Glomerular visceral epithelial cell (primary cell): ENCODE measurements around the gene C2orf72.
"Not testable (repeated sequence)": the region's sequence is repeated elsewhere in the genome, so short reads cannot be mapped to it uniquely, and the experiment has no call there.

Experiments
- DNase-seq: peaks from one replicate; pipeline ENCODE4 v3.0.0-alpha.2; 2016; ENCODE audit errors: extremely low spot score

Gene C2orf72

DNA sequence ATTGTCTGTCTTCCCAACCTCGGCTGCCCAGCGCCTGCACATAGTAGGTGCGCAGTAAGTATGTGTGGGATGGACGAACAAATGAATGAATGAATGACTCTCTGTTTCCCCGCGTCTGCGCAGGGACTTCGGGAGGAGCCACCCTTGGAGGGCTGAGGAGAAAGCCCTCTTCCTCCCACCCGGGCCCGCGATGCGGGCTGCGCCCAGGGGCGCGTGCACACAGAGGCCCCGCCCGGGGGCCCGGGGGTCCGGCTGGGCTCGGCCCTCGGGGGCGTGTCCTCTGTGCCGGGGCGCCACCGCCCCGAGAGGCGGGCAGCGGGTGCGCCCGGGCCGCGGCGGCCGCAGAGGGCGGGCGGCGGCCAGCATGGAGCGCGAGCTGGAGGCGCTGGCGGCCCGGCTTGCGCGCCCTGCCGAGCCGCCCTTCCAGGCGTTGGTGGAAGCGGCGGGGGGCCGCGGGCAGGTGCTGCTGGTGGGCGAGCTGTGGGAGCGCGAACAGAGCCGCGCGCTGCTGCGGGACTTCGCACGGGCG, at the start of gene C2orf72:
Gene C2orf72, plus strand, starts transcription at position 322 of the 529 bp plus-strand sequence. Its CDS starts 43 bp downstream, at position 365.
- no peak for DNase-seq

GRCh38 chr2:230989731-230990130, 47.6 kb upstream of the C2orf72 start:
- DNase-seq = no peak

DNA sequence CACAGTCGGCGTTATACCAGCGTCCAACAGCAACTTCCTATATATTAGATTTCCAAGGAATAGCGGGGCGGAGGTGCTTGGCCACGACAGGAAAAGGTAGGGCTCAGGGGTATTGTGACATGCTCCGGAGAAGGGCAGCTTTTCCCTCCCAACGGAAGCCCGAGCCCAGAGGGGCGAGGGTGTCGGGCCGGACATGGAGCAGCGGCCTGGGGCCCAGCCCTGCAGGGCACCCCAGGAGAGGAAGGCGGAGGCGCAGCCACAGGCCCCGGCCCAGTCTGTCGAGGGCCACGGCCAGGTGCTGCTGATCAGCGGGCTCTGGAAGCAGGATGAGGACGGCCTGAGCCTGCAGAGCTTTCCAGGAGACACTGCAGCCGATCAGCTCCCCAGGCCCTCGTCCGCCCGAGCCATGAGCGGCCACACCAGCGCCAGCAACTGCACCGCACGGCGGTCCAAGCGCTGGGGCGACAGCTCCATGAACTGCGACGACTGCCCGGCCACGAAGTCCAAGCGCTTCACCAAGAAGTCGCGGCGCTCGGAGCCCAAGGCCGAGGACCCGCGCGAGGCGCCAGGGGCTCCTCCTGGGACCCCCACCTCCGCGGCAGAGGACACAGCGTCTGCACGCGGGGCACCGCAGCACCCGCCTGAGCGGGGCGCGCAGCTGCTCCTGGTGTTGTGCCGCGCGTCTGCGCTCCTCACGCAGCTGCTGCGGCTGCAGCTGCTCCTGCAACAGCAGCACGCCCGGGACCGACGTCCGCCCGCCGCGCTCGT, 47.0 kb upstream of the C2orf72 start:
- no peak for DNase-seq

DNA sequence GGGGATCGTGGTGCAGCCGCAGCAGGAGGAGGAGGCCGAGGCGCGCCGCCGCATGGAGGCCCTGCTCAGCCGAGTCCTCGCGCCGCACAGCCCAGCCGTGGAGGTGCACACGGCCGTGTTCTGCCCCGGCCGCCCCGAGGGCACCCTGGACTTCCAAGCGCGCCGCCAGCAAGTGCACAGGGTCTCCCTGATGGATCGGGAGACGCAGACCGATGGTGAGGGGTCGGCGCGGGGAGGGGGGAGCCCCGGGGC, 46.5 kb upstream of the C2orf72 start:
- no peak for DNase-seq

GRCh38 chr2:230991598-230991997, 45.7 kb upstream of the C2orf72 start:
- DNase-seq = no peak

DNA sequence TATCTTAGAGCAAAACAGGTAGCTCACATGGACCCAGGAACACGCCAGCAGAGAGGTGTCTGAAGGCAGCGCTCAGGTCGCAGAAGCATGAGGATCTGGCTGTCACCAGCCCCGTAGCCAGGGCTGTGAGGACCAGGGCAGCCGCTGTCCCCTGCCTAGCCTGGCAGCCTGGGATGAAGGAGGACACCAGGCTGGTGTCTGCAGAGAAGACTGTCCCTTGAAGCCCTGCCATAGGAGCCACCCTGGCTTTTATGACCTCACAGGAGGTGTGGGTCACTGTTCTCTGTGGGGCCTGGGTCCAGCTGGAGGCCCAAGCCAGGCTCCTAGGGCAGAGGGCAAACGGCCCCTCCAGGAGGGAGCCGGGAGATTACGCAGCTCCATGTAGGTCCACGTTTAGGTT, 41.5 kb upstream of the C2orf72 start, which contains the start of gene SPATA3:
Gene SPATA3, plus strand, starts transcription at position 301 of the 400 bp plus-strand sequence. CDS start 113 bp downstream, outside the sequence.
- no peak for DNase-seq

DNA sequence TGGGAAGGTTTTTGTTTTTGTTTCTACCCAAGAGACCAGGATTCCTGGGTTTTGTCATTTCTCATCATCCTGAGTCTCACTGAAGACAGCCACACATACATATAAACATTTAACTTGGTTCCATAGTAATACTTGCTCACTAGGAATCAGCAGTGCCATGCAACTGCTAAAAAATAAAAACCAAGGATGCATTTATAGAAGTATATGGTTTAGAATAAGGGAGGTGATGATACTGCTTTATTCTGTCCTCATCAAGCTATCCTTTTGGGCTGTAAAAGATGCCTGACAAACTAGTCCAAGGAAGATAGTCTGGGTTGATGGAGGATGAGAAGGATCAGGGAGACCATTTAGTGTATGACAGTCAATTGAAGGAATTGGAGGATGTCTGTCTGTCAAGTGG, 40.7 kb upstream of the C2orf72 start:
- DNase-seq = no peak

DNA sequence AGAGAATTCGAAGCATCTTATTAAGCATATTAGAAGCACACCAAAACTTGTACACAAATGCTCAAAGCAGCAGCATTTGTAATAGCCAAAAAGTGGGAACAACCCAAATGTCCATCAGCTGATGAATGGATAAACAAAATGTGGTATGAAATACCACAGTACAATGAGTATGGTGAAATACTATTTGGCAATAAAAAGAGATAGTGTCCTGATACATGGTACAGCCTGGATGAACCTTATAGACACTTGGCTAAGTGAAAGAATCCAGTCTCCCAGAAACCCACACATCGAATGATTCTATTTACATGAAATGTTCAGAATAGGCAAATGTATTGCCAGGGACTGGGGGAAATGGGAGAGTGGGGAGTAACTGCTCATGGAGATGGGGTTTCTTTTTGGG, 38.4 kb upstream of the C2orf72 start:
- no peak for DNase-seq

DNA sequence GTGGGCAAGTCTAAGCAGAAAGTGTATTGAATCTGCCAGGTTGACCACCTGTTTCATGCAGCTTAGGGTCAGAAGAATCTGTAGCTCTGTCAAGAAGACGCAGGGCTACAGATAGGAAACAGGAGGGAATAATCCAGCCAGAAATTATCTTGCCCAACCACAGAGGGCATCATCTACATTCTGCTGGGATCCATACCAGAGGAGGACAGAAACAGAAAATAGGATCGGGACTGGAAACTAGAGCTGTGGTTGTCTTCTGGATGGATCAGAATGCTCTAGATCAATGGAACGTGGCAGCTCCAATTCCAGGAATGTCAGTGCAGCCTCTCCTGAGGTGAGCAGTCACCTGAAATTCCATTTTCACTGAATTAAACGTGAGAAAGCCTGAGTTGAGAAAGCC, 37.8 kb upstream of the C2orf72 start:
- no peak for DNase-seq

GRCh38 chr2:231000211-231000904, 37.0 kb upstream of the C2orf72 start:
- no peak for DNase-seq

DNA sequence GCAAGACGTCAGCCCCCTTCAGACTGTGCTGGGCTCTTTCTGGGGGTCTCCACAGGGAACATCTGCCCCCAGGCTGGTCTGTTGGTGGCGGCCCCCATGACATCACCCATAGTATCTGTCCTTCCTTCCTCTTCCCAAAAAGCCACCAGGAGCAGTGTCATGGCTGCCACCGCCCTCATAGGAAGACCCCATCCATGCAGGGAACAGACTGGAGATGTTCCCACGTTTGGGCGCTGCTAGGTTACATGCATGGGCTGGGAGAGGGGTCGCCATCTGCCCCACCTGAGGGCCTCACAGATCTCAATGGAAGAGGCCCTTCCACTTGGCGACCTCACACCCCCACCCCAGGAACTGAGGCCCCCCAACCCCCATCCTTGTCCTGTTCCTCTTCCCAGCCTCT, 36.3 kb upstream of the C2orf72 start:
- DNase-seq = no peak

- no peak for DNase-seq
Measured at GRCh38 chr2:231001921-231002320, 35.4 kb upstream of the C2orf72 start.

- DNase-seq = no peak
Measured at GRCh38 chr2:231002641-231003040, 34.7 kb upstream of the C2orf72 start.

DNA sequence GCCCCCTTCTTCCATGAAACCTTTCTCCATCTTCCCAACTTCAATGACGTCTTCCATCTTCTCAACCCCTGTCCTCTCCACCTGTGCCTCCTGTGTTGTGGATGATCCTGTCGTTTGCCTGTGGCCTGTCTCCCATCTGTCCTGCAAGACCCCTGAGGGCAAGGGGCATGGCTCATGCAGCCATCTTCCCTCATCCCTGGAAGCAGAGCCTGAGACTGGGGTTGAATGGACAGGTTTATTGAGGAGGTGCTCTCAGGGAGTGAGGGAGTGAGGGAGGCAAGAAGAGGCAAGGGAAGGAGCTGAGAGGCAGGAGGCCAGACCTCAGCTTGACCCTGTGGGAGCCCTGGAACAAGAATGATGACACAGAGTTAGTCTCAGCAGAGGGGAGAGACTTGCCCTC, 34.1 kb upstream of the C2orf72 start:
- DNase-seq = no peak

GRCh38 chr2:231004930-231005329, 32.4 kb upstream of the C2orf72 start:
- DNase-seq = not testable (repeated sequence)

DNA sequence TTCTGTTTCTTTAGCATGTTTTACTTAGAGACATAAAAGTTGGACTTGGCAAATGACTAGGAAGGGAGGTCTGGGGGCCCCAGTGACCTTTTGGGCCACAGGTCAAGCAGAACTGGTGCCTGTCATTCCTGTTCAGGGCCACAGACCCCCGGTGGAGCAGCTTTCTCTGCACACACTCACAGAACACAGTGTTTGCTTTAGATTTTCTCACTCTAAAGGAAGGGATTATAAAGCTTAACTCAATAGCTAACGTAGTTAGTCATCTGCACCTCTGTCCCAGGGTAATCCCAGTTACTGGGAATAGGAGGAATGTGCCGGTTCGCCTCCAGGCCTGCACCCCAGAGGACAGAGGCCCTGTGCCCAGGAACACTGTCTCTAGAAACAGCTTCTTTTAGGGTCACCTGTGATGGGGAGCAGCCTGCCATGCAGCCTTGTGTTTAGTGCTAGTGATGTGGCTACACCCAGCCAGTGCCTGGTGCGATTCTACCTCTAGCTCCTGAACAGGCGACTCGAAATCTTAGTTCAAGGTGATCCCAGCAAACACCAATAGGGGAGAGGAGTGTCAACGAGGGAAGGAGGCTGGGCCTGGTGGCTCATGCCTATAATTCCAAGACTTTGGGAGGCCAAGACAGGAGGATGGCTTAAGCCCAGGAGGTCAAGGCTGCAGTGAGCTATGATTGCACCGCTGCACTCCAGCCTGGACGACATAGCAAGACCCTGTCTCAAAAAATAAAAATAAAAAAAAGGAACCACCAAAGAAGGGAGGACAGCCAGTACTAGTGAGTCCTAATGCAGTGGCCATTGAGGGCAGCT, 29.8 kb upstream of the C2orf72 start:
- no peak for DNase-seq

DNA sequence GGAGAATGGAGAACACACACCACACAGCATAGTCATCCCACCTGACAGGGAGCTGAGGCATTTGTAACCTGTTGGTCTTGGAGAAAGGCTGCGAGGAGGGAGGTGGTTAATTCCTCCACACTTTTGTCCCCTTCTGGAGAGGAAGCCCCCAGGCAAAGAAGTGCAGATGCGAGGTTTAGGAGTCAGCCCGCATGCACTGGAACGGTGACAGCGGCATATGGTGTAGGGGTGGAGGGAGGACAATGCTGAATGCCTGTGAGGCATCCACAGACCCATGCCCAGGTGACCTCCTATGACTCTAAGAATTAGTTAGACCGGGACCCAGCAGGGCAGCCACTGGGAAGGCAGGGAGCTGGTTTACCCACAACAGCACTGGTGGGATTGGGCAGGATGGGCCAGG, 29.2 kb upstream of the C2orf72 start:
- DNase-seq = no peak

DNA sequence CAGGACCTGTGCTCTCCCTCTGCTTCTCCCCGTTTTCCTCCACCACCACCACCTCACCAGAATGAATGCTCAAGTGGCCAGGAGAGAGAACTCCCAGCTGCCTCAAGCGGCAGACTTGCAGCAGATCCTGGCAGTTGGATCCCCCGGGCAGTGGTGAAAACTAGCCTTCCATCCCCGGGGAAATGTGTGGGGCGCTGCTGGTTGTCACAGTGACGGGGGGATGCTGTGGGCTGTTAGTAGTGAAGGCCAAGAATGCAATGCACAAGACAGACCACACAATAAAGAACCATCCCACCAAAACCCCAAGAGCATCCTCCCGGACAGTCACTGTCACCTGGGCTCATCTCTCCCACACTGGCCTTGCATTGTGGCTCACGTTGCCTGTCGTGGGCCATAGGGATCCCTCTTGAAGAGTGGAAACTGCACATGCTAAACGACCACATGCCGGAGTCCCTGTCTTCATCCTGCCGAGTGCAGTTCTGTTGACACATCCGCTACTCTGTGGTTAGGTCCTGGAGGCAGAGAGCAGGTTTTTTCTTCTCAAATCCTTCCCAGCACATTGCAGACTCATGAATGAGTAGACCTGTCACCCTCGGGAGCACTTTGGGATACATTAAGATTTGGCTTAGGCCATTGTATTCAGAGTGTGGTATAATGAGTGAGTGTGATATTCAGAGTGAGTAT, 27.9 kb upstream of the C2orf72 start:
- no peak for DNase-seq

DNA sequence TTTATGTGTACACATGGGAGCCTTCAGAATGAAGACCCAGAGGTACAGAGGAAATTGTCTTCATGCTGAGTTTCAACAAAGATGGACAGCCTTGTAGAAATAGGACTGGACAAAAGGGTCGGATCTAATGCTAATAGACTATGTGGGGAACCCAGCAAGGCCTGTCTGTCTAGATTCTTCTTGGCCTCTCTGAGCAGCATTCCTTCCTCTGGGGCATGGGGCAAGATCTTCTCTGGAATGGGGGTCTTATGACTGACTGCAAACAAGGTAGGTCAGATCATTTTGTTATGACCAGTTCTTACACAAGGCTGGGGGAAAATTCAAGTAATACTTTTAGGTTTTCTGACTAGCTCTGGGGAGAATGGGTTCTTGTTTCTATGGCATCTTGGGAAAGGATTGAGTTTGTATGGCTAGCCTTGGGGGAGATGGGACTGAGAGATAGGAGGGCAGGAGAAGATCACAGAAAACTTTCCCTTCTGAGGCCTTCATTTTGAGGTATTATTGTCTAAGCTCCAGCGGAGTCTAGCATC, 27.1 kb upstream of the C2orf72 start:
- no peak for DNase-seq

DNA sequence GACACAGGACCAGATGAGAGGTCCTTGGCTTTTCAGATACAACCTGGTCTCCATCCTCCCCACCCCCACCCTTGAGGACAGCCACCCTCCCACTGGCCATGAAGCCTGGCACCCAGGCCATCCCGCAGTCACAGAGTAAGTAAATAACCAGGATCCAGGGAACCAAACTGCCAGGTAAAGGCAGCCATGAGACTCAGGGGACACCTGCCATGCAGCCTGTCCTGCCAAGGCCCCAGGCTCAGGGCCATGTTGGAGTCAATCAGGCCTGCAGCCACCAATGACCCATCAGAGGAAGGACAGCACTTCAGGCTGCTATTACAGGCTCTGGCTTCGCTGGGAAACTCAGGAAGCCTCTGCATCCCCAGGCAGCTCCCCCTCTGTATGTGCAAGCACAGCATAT, 25.8 kb upstream of the C2orf72 start:
- DNase-seq = no peak

DNA sequence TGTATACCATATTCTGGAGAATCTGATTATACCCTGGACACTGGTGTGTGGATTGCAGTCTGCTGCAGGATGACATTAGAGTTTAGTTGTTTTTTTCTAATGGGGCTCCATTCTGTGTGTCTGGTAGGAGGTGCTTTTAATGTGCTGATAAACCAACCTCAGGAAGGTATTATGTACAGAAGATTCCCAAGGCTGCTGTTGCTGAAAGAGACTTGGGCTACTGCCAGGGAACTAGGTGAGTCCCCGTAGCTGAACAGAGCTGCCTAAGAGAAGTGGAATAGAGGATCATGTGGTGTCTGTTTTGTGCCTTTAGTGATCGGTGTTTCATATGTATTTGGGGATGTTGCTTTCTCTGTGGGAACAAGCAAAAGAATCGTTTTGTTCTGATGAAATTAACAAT, 24.9 kb upstream of the C2orf72 start:
- DNase-seq = no peak

DNA sequence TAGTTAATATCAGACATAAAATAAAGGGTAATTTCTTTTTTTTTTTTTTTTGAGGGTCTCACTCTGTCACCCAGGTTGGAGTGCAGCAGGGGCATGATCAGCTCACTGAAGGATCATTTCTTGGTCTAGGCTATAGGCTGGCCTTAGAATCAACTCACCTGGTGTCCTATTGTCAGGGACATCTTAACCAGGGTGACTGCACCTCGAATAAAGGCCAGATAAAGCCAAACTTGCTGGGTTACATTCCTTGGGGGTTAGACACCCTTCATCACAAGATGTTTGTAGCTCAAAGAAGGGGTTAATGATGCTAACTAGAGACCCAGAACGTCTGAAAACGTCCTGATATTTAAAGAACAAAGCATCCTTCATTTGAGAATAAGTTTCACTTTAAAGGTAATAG, 23.5 kb upstream of the C2orf72 start:
- no peak for DNase-seq
